ENCODE results near the gene PPARD. TPM values are rescaled to one million over a fixed set of nuclear protein-coding genes. Genes with fewer than 3 reads are reported as not detected.

PPARD gene
- total RNA-seq (2016; rRNA removed; fragmentation: Illumina TruSeq; extraction: Trizol) (5.8 and 6.1 TPM in 2 replicates), polyA plus RNA-seq (2011; rRNA removed) (13.3 and 16.2 TPM in 2 replicates), polyA minus RNA-seq (2011; rRNA and poly(A)+ RNA removed; ENCODE audit: low replicate concordance) (8.4 and 18.8 TPM in 2 replicates), Bru-seq, nascent RNA (percentile 56 among the genes with signal in this experiment), BruChase-seq, experiment 1, labeled RNA remaining after a 6-hour chase (percentile 68 among the genes with signal in this experiment), BruChase-seq, experiment 2, labeled RNA remaining after a 2-hour chase (percentile 68 among the genes with signal in this experiment)
- total RNA-seq (2016; cell fraction: cytosol; rRNA removed; fragmentation: Illumina TruSeq; extraction: Trizol; ENCODE audit: low read depth): 2.7 and 2.8 TPM in 2 replicates
- total RNA-seq (2016; cell fraction: insoluble cytoplasmic fraction; rRNA removed; fragmentation: Illumina TruSeq; extraction: Trizol): 4.8 and 5.7 TPM in 2 replicates
- total RNA-seq (2016; cell fraction: membrane; rRNA removed; fragmentation: Illumina TruSeq; extraction: Trizol): 6.6 and 7.6 TPM in 2 replicates
- total RNA-seq (2016; cell fraction: nucleus; rRNA removed; fragmentation: Illumina TruSeq; extraction: Trizol): 3.7 and 4.7 TPM in 2 replicates
- polyA plus RNA-seq (2011; cell fraction: cytosol; rRNA removed): 11.1 and 13.7 TPM in 2 replicates
- polyA plus RNA-seq (2011; cell fraction: nucleus; rRNA removed): 26.3 and 29.6 TPM in 2 replicates
- 10.1 and 11.2 TPM in 2 replicates for polyA plus RNA-seq (2012)
- 1.9 and 2.4 TPM in 2 replicates for polyA plus RNA-seq (2016; cell fraction: cytosol; fragmentation: Illumina TruSeq; extraction: Trizol; ENCODE audit: low read depth)
- 7.9 and 11.5 TPM in 2 replicates for polyA plus RNA-seq (2016; cell fraction: insoluble cytoplasmic fraction; fragmentation: Illumina TruSeq; extraction: Trizol; ENCODE audit: low read depth)
- 7.6 and 8.0 TPM in 2 replicates for polyA plus RNA-seq (2016; cell fraction: membrane; fragmentation: Illumina TruSeq; extraction: Trizol; ENCODE audit: low read depth)
- 16.8 and 19.6 TPM in 2 replicates for polyA plus RNA-seq (2016; cell fraction: nucleus; fragmentation: Illumina TruSeq; extraction: Trizol; ENCODE audit: insufficient read depth, low read depth)
- 6.6 and 6.9 TPM in 2 replicates for polyA minus RNA-seq (2011; cell fraction: cytosol; rRNA and poly(A)+ RNA removed)
- 5.6 and 5.7 TPM in 2 replicates for polyA minus RNA-seq (2011; cell fraction: nucleus; rRNA and poly(A)+ RNA removed)
- long read RNA-seq, experiment 1, partial matches to known transcripts: 0 of 11 reads
- long read RNA-seq, experiment 1, other reads (novel, unspliced or antisense): 11 of 11 reads
- long read RNA-seq, experiment 2, transcript PPARD-203 (8 exons, 3,747 nt): major isoform, 7 of 31 reads
- long read RNA-seq, experiment 2, partial matches to known transcripts: 8 of 31 reads
- long read RNA-seq, experiment 2, other reads (novel, unspliced or antisense): 15 of 31 reads

DNA sequence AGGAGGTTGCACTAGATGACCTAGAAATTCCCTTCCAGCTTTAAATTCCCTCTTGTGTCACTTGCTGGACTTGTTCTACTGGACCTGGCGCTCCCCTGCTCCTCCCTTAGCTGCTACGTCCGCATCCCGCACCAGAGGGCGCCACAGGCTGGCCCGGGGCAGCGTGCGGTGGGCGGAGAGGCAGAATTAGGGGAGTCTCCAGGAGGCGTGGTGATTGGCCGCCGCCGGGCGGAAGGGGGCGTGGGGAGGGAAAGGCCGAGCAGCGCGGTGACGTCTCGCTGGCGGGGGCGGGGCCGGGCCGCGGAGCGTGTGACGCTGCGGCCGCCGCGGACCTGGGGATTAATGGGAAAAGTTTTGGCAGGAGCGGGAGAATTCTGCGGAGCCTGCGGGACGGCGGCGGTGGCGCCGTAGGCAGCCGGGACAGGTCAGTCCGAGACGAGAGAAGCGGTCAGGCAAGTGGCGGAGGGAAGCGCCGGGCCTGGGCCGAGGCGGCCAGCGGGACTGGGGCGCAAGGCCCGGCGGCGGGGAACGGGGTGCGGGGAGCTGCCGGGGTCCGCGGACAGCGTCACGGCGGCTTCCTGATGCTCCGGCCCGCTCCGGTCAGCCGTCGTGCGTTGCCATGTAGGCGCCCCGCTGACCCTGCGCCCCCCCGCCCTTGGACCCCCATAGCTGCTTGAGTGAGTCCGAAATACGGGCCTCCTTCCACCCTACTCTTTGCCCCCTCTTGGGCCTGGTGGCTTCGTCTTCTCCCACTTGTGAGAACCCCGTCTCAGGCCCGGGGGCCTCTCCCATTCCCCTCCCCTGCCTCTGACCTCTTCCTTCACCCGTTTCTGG is at the start of gene PPARD:
Gene PPARD, plus strand, starts transcription at position 301 of the 834 bp plus-strand sequence. CDS start 68,530 bp downstream, outside the sequence.
- Histone ChIP-seq H3K27me3 (ENCODE audit: control insufficient read depth in 1 of 2, insufficient read depth in 2 of 2, low read length in 2 of 2) (no peaks in the 10 kb centered on the region; a peak in 1 of 5 replicates), H3K36me3 (replicated peaks in 1 of 2; ENCODE audit: control insufficient read depth in 1 of 2, insufficient read depth in 2 of 2, low read length in 2 of 2) (peaks cover 4 to 19% of the 10 kb centered on the region in 2 experiments; a peak in 4 of 5 replicates), H3K79me2 (ENCODE audit: insufficient read depth, low read length) (peaks cover 20% of the 10 kb centered on the region), H4K20me1 (ENCODE audit: insufficient read depth, low read length) (no peaks in the 10 kb centered on the region), H3K4me3 (replicated peaks in 1 of 3; ENCODE audit: insufficient read depth in 1 of 3, low read depth in 2 of 3, low read length in 3 of 3) (peak within 1 kb of the TSS; percentile 74 to 89 (median 87)), H3K4me1 (ENCODE audit: insufficient read depth, low read length) (peaks cover 40% of the 10 kb centered on the region), H2AFZ (ENCODE audit: low read length) (no peak within 1 kb of the TSS), H3K9ac (ENCODE audit: insufficient read depth, low read depth, low read length) (peak within 1 kb of the TSS; percentile 83), H3K9me3 (ENCODE audit: low read length) (no peaks in the 10 kb centered on the region), H3K27ac (ENCODE audit: extremely low read length, insufficient read depth, low read length) (peak within 1 kb of the TSS; percentile 46), H3K4me2 (ENCODE audit: low read depth, low read length) (peak within 1 kb of the TSS; percentile 97)
- ATAC-seq (peak; percentile 95), DNase-seq (ENCODE audit: low spot score) (peak; percentile 93), FAIRE-seq (peak; percentile 86)
- BruUV-seq (replicated peaks): no TSS peak
- in situ Hi-C loops (cut with HindIII; ENCODE audit: extremely low pct_ligation_motif_present, low pct_unique_long_range_greater_than_20kb) (loop anchor here (5.0 kb wide), 2 partner anchors 65 to 110 kb away; partner anchors contain the start of gene FANCE), intact Hi-C loops (cut with micrococcal nuclease; ENCODE audit: unreplicated experiment) (loop anchor here (1.0 kb wide), 5 partner anchors 45 to 154 kb away; partner anchors contain the start of genes DEF6 and RPL10A)
- under 1% methylated on average over 62 of the region's 77 CpGs for WGBS (ENCODE audit: low lambda C conversion rate)
- ChIA-PET CTCF (ENCODE audit: low intra/inter-chr PET ratio, low total read pairs) (interaction anchor here (0.6 to 3.5 kb wide), 8 partner anchors 10 to 125 kb away, joined by 3 to 87 read pairs (median 4); partner anchors contain the start of genes DEF6, FANCE and RPL10A), POLR2A (interaction anchor here (0.6 to 4.3 kb wide), 12 partner anchors 10 to 155 kb away, joined by 3 to 19 read pairs (median 4); partner anchors contain the start of genes FANCE, RPL10A and ZNF76)
- no peak for TF ChIP-seq MAFG (CRISPR knock-in tag; IDR thresholded peaks at IDR 0.05)
- no peak; the same call in 1 of the 2 replicates for TF ChIP-seq MTF2 (CRISPR knock-in tag; IDR thresholded peaks at IDR 0.05; ENCODE audit: borderline replicate concordance)
- no peak for TF ChIP-seq ARNT (IDR thresholded peaks at IDR 0.05)
- TF ChIP-seq ATF1 (CRISPR knock-in tag; IDR thresholded peaks at IDR 0.05): no peak
- no peak for TF ChIP-seq SETDB1 (CRISPR knock-in tag; IDR thresholded peaks at IDR 0.05; ENCODE audit: borderline replicate concordance)
- no peak for TF ChIP-seq ZNF251 (CRISPR knock-in tag; IDR thresholded peaks at IDR 0.05)
- TF ChIP-seq TBL1XR1 (IDR thresholded peaks at IDR 0.05; ENCODE audit: borderline replicate concordance, low read length, partially characterized antibody): peak; percentile 71
- peak; percentile 85 for TF ChIP-seq ELF1 (CRISPR knock-in tag; IDR thresholded peaks at IDR 0.05)
- TF ChIP-seq, protein P1, sequence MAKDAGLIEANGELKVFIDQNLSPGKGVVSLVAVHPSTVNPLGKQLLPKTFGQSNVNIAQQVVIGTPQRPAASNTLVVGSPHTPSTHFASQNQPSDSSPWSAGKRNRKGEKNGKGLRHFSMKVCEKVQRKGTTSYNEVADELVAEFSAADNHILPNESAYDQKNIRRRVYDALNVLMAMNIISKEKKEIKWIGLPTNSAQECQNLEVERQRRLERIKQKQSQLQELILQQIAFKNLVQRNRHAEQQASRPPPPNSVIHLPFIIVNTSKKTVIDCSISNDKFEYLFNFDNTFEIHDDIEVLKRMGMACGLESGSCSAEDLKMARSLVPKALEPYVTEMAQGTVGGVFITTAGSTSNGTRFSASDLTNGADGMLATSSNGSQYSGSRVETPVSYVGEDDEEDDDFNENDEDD (CRISPR knock-in tag; IDR thresholded peaks at IDR 0.05; ENCODE audit: borderline replicate concordance): peak; percentile 59; the same call in 1 of the 2 replicates
- no peak for TF ChIP-seq JUN (CRISPR knock-in tag; IDR thresholded peaks at IDR 0.05)
- TF ChIP-seq, protein P2, sequence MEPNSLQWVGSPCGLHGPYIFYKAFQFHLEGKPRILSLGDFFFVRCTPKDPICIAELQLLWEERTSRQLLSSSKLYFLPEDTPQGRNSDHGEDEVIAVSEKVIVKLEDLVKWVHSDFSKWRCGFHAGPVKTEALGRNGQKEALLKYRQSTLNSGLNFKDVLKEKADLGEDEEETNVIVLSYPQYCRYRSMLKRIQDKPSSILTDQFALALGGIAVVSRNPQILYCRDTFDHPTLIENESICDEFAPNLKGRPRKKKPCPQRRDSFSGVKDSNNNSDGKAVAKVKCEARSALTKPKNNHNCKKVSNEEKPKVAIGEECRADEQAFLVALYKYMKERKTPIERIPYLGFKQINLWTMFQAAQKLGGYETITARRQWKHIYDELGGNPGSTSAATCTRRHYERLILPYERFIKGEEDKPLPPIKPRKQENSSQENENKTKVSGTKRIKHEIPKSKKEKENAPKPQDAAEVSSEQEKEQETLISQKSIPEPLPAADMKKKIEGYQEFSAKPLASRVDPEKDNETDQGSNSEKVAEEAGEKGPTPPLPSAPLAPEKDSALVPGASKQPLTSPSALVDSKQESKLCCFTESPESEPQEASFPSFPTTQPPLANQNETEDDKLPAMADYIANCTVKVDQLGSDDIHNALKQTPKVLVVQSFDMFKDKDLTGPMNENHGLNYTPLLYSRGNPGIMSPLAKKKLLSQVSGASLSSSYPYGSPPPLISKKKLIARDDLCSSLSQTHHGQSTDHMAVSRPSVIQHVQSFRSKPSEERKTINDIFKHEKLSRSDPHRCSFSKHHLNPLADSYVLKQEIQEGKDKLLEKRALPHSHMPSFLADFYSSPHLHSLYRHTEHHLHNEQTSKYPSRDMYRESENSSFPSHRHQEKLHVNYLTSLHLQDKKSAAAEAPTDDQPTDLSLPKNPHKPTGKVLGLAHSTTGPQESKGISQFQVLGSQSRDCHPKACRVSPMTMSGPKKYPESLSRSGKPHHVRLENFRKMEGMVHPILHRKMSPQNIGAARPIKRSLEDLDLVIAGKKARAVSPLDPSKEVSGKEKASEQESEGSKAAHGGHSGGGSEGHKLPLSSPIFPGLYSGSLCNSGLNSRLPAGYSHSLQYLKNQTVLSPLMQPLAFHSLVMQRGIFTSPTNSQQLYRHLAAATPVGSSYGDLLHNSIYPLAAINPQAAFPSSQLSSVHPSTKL (CRISPR knock-in tag; IDR thresholded peaks at IDR 0.05): peak; percentile 82
- no peak for TF ChIP-seq ZNF33A (CRISPR knock-in tag; IDR thresholded peaks at IDR 0.05; ENCODE audit: borderline replicate concordance)

All from HepG2 (cell line).